ENCODE data around the gene F2RL3.

Gene F2RL3

DNA sequence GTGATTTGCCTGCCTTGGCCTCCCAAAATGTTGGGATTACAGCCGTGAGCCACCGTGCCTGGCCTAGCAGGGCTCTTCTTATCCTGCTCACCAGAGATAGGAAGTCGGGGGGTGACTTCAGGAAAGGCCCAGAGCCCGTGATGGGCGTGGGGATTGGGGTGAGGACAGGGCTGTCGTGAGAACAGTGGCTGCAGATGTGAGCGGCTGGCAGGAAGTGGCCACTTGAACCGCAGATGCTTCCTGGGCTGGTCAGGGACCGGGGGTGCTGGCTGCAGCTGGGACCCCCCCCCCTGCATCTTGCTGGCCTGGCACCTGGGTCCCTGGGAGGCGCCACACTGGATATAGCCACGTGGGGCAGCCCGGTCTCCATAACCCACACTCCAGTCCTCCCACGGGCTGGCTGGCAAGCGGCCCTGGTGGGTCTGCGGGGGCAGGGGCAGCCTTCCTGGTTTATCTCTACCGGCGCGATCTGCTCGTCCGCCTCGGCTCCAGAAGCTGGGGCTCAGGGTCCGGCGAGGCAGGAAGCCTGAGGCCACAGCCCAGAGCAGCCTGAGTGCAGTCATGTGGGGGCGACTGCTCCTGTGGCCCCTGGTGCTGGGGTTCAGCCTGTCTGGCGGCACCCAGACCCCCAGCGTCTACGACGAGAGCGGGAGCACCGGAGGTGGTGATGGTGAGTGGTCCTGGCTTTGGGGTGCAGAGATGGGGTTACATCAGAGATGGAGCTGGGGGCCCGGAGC, at the start of gene F2RL3:
F2RL3 (plus strand) TSS at position 371 of the 737 bp plus-strand sequence; CDS start at position 562, 191 bp downstream.
- no peak for DNase-seq (ENCODE audit: low read depth in 4 of 4, low spot score in 1 of 4)

- no peak for DNase-seq (ENCODE audit: low read depth in 4 of 4, low spot score in 1 of 4)
Measured at GRCh38 chr19:16841391-16841926, 47.3 kb upstream of the F2RL3 start.

DNA sequence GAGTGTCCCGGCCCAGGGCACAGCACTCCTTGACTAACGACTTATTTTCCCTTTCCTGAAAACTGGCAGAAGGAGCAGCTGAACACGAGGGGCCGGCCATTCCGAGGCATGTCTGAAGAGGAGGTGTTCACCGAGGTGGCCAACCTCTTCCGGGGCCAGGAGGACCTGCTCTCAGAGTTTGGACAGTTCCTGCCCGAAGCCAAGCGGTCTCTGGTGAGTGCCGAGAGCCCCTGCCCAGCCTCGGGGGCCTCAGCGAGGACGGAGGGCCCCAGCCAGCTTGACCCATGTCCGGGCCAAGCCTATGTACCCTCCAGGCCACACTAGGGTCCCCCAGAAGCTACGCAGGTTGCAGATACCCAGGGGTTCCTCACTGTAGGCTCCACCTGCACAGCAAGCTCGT, 41.9 kb upstream of the F2RL3 start:
- no peak for DNase-seq (ENCODE audit: low read depth in 4 of 4, low spot score in 1 of 4)

DNA sequence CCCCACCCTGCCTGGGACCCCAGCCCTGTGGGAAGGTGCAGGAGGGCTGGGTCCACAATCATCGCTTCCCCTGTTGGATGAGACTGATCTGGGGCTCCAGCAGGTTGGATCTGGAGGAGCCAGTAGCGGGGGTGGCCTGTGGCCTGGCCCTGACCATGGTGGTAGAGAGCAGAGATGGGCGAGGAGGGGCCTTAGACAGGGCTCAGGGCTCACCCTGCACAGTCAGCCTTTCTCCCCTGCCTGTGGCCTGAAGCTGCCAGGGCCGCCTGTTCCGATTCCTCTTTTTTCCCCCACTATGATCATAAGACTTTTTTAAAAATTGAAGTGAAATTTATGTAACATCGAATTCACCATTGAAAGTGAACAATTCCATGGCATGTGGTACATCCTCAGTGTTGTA, 41.4 kb upstream of the F2RL3 start:
- no peak for DNase-seq (ENCODE audit: low read depth in 4 of 4, low spot score in 1 of 4)

DNA sequence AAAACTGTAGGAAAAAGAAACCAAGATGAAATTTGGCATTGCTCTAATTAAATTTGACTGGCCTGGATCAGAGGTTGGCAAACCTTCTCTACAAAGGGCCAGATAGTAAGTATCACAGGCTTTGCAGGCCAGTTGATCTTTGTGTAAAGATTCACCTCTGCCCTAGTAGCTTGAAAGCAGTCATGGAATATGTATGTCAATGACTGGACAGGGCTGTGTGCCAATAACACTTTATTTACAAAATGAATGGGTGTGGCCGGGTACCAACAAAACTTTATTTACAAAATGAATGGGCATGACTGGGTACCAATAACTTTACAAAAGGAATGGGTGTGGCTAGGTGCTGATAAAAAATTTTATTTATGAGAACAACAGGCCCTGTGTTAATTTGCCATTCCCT, 39.6 kb upstream of the F2RL3 start:
- DNase-seq (ENCODE audit: low read depth in 4 of 4, low spot score in 1 of 4) = no peak

GRCh38 chr19:16850133-16850532, 38.7 kb upstream of the F2RL3 start:
- DNase-seq (ENCODE audit: low read depth in 4 of 4, low spot score in 1 of 4) = no peak

DNA sequence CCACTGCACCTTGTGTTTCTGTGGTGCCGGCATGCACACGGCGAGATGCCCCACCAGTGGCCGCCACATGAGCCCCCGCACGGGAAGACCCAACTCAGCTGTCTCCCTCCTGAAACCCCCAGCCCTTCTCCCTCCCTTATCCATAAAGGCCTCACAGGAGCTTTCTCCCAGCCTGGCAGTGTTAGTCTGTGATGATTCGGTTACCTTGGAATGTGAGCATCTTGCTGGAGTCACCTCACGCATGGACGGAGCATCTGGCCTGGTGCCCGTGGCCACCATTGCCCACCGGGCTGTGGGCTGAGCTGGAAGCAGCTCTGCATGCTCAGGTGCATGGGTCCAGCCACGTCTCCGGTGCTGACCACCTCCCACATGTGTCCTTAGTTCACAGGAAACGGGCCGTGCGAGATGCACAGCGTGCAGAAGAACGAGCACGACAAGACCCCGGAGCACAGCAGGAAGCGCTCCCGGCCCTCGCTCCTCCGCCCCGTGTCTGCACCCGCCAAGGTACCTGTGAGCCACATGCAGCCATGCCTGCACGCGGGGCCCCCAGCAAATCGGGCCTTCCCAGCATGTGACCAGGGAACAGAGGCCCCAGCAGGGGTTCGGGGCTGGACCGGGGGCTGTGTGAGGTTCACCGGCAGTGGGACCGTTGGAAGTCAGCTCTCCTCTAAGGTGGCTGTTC, 37.6 kb upstream of the F2RL3 start:
- no peak for DNase-seq (ENCODE audit: low read depth in 4 of 4, low spot score in 1 of 4)

- no peak for DNase-seq (ENCODE audit: low read depth in 4 of 4, low spot score in 1 of 4)
Measured at GRCh38 chr19:16853066-16853465, 35.7 kb upstream of the F2RL3 start.

DNA sequence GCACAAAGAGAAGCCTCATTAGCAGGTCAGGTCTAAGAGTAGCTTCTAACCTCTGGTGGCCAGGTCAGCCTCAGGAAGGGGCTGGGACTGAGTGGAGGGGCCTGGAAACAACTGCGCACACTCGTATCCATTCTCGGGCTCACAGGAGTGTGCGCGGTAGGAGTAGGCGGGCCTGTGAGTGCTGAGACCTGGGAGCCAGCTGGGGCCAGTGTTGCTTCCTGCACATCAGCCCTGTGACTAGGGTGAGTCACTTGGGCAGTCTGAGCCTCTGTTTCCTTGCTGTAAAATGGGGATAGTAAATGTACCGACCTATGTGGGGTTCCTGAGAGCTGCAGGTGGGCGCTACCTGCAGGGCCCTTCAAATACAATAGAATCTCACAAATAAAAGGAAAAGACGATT, 32.7 kb upstream of the F2RL3 start:
- DNase-seq (ENCODE audit: low read depth in 4 of 4, low spot score in 1 of 4) = no peak

GRCh38 chr19:16859626-16860025, 29.2 kb upstream of the F2RL3 start:
- DNase-seq (ENCODE audit: low read depth in 4 of 4, low spot score in 1 of 4) = no peak

GRCh38 chr19:16860118-16860517, 28.7 kb upstream of the F2RL3 start:
- DNase-seq (ENCODE audit: low read depth in 4 of 4, low spot score in 1 of 4) = no peak

- DNase-seq (ENCODE audit: low read depth in 4 of 4, low spot score in 1 of 4) = no peak
Measured at GRCh38 chr19:16861011-16861410, 27.8 kb upstream of the F2RL3 start.

DNA sequence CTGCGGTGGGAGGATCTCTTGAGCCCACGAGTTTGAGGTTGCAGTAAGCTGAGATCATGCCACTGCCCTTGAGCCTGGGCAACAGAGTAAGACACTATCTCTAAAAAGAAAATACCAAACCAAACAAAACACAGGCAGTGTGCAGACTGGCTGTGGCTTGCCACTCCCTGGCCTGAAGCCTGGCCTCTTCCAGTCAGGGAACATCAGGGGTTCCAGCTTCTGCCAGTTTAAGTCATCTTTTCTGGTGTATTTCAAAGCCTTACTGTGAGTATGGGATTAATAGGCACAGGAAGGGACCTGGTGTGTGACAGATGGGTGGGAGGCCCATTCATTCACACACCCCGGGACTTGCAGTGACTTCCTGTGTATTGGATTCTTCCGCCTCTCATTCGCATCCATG, 27.0 kb upstream of the F2RL3 start:
- no peak for DNase-seq (ENCODE audit: low read depth in 4 of 4, low spot score in 1 of 4)

DNA sequence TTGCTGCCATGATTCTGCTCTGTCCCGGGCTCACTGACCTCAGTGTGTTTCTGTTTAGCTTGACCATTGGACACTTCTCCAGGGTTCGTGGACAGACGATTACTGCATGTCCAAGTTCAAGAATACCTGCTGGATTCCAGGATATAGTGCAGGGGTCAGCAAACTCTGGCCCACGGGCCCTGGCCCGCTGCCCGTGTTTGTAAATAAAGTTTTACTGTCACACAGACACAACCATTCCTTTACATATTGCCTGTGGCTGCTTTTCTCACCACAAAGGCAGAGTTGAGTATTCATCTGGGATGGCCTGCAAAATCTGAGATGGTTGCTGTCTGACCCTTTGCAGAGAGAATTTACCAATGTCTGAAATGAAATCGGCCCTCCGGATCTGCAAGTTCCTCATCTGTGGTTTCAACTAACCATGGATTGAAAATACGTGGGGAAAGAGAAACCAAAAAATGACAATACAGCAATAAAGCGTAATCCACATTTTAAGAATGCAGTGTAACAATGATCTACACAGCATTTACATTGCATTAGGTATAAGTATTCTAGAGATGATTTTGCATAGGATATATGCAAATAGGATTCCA, 25.9 kb upstream of the F2RL3 start:
- no peak for DNase-seq (ENCODE audit: low read depth in 4 of 4, low spot score in 1 of 4)

DNA sequence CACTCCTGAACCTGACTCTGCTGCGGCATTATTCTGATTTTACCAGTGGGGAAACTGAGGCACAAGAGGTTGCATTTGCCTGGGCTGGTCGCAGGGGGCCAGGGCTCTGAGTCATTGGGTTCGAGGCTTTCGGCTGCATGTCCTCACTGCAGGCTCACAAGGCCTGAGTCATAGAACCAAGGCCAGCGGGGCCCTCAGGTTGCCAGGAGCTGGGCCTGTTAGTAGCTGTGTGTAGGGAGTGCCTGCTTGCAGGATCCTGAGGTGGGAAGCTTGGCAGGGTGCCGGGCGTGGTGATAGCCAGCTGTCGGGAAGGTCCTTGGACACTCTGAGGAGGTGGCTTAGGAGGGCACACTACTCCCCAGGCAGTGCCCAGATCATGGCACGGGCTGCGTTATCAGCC, 21.6 kb upstream of the F2RL3 start:
- DNase-seq (ENCODE audit: low read depth in 4 of 4, low spot score in 1 of 4) = no peak

GRCh38 chr19:16868423-16869130, 20.2 kb upstream of the F2RL3 start:
- no peak for DNase-seq (ENCODE audit: low read depth in 4 of 4, low spot score in 1 of 4)

DNA sequence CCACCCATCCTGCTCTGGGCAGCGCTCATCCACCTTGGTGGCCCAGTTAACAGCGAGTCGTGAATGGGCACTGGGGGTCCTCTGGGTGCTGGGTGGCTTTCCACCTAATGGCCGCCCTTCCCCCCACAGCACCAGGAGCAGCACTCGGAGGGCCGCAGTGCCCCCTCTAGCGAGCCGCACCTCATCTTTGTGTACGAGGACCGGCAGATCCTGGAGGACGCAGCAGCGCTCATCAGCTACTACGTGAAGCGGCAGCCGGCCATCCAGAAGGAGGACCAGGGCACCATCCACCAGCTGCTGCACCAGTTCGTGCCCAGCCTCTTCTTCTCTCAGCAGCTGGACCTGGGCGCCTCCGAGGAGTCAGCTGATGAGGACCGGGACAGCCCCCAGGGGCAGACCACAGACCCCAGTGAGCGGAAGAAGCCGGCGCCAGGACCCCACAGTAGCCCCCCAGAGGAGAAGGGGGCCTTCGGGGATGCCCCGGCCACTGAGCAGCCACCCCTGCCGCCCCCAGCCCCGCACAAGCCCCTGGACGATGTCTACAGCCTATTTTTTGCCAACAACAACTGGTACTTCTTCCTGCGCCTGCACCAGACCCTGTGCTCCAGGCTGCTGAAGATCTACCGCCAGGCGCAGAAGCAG, 19.3 kb upstream of the F2RL3 start:
- no peak for DNase-seq (ENCODE audit: low read depth in 4 of 4, low spot score in 1 of 4)

DNA sequence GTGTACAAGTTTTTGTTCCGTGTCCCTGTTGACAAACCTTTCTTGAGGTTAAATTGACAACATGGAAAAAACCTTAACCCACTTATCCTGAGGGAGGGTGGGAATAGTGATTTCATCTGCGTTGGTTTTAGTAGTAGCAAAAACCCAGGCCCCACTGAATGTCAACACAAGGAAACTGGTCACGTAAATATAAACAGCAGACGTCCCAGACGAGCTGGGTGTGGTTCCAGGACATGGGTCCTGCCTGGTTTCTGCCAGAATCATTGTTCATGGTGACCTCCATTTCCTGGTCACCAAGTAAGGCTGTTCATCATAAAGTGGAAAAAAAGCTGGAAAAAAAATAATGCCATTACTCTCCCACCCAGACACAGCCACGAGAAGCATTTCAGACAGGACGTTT, 16.9 kb upstream of the F2RL3 start:
- no peak for DNase-seq (ENCODE audit: low read depth in 4 of 4, low spot score in 1 of 4)

DNA sequence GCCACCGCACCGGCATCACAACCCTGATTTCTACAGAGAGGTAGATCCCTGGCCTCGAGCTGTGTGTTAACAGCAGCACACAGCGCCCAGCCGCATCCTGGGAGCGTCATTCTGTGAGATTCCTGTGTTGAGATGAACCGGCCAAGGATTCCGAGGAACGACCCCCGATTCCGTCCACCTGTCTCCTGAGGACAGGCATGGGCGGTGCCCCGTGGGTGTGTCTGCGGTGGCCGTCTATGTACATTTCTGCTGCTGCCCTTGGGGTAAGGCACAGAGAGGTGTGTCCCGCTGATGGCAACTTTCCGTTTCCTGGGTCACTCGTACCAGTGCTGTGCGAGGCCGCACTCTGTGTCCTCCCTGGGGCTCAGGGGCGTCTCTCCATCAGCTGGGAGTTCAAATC, 16.1 kb upstream of the F2RL3 start:
- DNase-seq (ENCODE audit: low read depth in 4 of 4, low spot score in 1 of 4) = no peak

GRCh38 chr19:16873594-16873993, 15.2 kb upstream of the F2RL3 start:
- DNase-seq (ENCODE audit: low read depth in 4 of 4, low spot score in 1 of 4) = no peak
